ENCODE data around the gene SPANXC. TPM values are rescaled to one million over a fixed set of nuclear protein-coding genes. Genes with fewer than 3 reads are reported as not detected.

The SPANXC gene
- not detected in 2 replicates for total RNA-seq

GRCh38 chrX:141242417-141242816, at the start of gene SPANXC:
Gene SPANXC, minus strand, starts transcription at chrX:141242517. Its CDS starts 60 bp downstream, at chrX:141242457.

Other genes with a start within 250 kb of the SPANXC start
- gene SPANXB1, start 239.9 kb downstream of the SPANXC start, total RNA-seq = not detected in 2 replicates
- gene LDOC1, start 65.4 kb downstream of the SPANXC start, total RNA-seq = 3.8 and 4.7 TPM in 2 replicates

All from dermis lymphatic vessel endothelial cell (primary cell).